DMS53 (cell line): ENCODE data around the gene SYCN.
"Not testable (repeated sequence)": the region's sequence is repeated elsewhere in the genome, so short reads cannot be mapped to it uniquely, and the experiment has no call there.

Experiments
- DNase-seq: peaks from one replicate; lab custom pipeline; 2025; lab: John Stamatoyannopoulos, UW

Gene SYCN, protein sequence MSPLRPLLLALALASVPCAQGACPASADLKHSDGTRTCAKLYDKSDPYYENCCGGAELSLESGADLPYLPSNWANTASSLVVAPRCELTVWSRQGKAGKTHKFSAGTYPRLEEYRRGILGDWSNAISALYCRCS

DNA sequence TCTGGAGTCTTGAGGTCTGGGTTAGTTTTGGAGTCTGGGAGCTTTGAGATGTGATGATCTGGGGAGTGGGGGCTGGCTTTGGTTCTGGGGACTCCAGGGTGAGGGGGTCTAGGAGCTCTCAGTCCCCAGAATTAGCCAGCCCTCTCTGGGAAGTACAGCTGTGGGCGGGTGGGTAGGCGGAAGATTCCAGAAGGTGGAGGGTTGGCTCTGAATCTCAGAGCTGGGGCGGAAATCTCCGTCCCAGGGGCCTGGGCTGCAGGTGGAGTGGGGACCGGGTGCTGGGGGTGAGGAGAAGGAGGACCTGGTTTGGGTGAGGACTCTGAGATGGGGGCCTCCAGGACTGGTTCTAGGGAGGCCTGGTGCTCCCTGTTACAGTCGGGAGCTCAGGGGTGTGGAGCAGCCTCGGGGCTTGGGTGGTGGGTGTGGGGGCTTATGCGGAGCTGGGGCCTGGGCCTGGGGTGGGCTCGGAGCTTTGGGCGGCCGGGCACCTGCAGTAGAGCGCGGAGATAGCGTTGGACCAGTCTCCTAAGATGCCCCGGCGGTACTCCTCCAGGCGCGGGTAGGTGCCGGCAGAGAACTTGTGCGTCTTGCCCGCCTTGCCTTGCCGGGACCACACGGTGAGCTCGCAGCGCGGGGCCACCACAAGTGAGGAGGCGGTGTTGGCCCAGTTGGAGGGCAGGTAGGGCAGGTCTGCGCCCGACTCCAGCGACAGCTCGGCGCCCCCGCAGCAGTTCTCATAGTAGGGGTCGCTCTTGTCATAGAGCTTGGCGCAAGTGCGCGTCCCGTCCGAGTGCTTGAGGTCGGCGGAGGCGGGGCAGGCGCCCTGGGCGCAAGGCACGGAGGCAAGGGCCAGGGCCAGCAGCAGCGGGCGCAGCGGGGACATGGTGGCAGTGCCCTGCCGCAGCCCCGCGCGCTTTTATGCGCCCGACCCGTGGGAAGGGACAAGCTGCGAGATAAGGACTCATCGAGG lies at the start of gene SYCN:
Gene SYCN (minus strand): TSS at position 892 of the 970 bp plus-strand sequence. CDS start 9 bp downstream, at position 883.
- DNase-seq, result no peak

DNA sequence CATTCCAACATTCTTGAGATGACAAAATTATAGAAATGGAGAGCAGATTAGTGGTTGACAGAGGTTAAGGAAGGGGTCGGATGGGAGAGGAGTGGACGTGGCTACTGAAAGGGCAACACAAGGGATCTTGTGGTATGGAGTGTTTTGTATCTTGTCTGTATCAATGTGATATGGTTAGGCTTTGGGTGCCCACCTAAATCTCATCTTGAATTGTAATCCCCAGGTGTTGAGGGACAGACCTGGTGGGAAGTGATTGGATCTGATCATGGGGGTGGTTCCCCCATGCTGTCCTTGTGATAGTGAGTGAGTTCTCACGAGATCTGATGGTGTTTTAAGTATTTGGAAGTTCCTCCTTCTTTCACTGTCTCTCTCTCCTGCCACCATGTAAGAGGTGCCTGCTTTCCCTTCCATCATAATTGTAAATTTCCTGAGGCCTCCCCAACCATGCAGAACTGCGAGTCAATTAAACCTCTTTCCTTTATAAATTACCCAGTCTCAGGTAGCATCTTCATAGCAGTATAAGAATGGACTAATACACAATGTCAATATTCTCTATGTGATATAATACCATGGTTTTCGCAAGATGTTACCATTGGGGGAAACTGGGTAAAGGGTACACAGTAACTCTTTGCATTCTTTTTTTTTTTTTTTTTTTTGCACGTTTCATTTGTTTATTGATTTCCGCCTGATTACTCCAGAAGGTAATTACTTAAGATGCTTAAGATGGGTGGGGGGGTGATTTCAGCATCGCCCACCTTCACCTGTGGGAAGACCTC lies 49.5 kb upstream of the SYCN start:
- DNase-seq, result no peak

DNA sequence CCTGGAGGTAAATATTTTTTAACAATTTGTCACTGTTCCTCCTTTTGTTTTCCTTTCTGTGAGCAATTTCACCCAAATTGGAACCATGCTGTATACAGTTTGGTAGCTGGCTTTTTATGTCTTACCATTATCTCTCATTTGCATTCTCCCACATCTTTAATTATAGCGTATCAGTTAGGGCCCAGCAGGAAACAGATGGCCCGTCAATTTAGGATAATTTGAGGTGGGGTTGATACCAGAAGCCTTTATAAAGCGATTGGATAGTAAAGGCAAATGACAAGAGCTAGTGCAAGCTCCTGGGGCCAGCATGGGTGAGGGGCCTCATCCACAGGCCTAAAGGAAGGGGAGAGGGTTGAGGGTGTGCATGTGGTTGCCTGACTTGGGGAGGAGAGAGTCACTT lies 48.4 kb upstream of the SYCN start:
- no peak for DNase-seq

DNA sequence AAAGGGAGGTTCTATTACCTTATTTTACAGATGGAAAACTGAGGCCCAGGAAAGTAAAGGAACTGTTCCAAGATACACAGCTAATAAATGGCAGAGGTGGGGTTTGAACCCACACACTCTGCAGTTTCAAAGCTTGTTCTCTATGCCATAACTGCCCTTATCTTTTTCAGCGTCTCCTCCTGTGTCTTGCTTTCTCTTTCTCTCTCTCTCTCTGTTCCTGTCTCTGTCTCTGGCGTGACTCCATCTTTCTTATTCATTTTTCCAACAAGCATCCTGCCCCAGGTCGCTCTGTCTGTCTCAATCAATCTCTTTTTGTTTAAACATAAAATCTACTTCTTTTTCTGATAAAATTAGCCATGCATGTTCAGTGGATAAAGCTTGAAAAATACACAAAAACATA lies 47.8 kb upstream of the SYCN start:
- no peak for DNase-seq

DNA sequence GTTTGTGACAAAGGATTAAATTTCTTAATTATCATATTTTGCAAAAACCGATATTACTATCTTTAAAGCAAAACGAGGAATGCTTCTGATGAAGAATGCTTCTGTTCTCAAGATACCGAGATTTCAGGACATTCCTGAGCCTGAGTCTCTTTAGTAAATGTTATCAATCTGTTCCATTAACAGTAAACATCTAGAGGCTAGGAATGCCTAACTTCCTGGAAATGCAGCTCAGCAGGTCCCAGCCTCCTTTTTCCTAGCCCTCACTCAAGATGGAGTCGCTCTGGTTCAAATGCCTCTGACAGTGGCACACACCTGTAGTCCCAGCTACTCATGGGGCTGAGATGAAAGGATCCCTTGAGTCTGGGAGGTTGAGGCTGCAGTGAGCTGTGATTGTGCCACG lies 47.0 kb upstream of the SYCN start:
- DNase-seq, result no peak

DNA sequence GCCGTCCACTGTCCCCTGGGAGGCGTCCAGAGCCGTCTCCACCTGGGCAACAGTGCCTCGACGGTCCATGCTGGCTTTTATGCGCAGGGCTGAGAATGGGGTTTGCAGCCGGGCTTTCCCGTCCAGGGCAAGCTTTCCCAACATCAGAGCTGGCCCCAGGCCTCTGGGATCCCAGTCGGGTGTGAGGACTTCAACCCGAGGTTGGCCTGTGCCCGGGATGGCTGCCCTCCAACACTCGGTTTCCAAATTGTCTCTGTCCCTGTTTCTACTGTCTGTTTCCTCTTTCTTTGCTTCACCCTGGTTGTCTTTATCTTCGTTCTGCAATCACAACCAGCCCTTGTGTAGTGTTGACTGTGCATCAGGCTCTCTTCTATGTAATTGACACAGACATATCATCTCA lies 44.7 kb upstream of the SYCN start, which contains the start of gene IFNL4:
Gene IFNL4 (minus strand): TSS at position 51 of the 400 bp plus-strand sequence.
- DNase-seq, result no peak

DNA sequence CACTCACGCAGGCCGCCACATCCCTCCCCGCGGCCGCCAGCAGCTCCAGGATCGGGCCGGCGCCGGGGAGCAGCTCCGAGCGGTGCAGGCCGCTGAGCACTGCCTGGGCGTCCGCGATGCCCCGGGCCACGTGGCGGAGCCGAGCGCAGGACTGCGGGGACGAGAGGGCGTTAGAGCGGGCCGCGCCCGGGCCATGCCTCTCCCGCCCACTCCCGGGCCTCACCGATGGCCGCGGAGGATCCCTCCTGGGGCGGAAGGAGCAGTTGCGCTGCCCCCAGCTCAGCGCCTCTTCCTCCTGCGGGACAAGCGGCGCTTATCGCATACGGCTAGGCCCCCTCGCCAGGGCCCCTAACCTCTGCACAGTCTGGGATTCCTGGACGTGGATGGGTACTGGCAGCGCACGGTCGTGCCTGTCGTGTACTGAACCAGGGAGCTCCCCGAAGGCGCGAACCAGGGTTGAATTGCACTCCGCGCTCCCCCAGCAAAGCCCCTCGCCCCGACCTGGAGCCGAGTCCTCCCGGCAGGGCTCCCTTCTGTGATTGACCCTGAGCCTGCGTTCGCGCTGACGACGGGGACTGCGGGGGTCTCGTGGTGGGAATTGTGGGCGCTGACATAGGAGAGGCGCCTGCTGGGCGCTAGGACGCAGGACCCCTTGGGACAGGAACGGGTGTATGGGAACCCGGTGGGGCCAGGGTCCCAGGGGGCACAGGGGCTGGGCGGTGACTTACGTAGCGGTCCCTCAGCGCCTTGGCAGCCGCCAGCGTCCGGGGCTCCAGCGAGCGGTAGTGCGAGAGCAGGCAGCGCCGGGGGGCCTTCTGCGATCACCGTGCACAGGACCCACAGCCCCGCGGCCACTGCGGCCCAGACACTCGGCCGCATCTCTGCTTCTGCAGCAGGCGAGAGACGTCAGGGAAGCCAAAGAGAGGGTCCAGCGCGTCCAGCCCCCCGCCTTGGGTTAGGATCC lies 43.9 kb upstream of the SYCN start:
- DNase-seq, result peak; percentile 50

DNA sequence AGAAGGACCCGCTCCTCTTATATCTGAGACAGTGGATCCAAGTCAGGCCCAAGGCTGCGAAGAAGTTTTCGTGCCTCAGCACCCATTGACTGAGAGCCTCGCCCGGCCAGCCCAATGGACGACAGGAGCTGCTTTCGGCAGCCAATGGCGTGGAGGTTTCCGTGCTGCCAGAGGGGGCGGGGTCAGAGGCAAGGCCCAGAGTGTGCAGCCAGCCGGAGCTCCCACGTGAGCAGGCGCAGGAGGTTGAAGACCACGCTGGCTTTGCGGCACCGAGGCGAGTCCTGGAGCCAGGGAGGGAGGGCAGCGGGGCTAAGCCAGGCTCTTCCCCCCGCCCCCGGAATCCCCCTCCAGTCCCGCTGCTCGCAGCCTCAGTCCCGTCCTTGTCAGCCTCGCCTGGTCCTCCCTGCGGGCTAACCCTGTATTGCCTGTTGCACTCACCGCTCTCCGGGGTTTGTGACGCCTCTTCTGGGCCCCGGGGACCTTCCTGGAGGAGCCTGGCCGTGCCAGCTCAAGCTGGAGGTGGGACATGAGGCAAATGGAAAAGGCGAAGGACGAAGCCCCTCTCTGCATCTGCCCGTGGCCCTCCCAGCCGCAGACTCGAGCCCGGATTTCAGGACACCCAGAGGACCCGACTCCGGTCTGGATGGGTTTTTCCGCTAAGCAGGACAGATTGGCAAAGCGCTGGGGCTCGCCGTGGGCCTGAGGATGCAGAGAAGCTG lies 43.0 kb upstream of the SYCN start:
- peak; percentile 64 for DNase-seq

DNA sequence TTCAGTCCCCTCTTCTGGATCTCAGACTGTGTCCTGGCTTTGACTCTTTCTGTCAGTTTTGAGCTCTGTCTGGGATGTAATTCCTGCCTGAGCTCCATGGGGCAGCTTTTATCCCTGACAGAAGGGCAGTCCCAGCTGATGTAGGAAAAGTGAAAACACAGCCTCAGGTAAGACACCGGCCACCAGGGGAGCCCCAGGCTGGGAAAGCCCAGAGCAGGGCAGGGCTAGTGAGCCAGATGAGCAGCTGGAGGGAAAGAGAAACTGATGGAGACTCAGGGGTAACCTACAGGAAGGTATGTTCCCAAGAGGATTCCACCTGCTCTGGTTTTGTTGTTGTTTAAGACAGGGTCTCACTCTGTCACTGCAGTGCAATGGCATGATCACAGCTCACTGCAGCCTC lies 41.1 kb upstream of the SYCN start:
- not testable (repeated sequence) for DNase-seq

DNA sequence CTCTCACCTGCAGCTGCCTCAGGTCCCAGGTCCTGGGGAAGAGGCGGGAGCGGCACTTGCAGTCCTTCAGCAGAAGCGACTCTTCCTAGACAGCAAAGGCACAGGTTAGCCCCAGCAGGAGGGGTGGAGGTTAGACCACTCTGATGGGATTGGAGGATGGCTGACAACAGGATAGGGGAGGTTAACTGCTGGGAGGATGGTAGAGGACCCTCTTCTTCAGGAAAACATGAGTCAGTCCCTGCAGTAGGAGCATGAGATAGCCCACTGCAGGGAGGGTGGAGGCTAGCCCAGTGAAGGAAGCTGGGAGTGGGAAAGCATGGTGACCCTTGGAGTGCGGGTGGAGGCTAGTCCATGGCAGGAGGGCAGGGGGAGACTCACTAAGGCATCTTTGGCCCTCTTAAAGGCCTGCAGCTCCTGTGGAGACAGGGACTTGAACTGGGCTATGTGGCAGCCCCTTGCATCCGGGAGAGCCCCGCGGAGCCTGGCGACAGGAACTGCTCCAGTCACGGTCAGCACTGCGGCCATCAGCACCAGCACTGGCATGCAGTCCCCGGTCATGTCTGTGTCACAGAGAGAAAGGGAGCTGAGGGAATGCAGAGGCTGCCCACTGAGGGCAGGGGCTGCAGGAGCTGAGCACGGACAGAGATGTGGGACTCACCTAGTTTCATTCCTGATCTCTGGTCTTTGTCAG lies 40.5 kb upstream of the SYCN start, which contains the start of gene IFNL3:
Gene IFNL3 (minus strand): TSS at position 597 of the 691 bp plus-strand sequence. CDS start 39 bp downstream, at position 558.
- DNase-seq, result not testable (repeated sequence)

DNA sequence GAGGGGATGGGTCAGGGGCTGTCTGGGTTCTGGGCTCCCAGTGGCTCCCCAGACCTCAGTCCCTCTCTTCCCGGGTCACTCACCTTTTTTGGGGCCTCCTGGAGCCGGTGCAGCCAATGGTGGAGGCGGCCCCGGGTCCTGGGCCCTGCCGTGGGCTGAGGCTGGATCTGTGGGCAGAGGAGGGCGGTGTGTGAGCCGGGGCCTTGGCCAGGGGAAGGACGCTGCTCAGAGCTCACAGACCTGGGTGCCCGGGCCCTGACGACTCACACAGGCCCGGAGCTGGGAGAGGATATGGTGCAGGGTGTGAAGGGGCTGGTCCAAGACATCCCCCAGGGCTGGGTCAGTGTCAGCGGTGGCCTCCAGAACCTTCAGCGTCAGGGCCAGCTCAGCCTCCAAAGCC lies 39.7 kb upstream of the SYCN start:
- DNase-seq, result not testable (repeated sequence)

DNA sequence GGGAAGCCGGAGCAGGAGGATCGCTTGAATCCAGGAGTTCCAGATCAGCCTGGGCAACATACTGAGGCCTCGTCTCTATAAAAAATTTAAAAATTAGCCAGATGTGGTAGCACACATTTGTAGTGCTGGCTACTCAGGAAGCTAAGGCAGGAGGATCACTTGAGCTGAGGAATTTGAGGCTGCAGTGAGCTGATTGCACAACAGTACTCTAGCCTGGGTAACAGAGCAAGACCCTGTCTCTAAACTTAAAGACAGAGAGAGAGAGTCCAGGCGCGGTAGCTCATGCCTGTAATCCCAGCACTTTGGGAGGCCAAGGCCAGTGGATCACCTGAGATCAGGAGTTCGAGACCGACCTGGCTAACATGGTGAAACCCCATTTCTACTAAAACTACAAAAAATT lies 36.4 kb upstream of the SYCN start:
- DNase-seq, result no peak

DNA sequence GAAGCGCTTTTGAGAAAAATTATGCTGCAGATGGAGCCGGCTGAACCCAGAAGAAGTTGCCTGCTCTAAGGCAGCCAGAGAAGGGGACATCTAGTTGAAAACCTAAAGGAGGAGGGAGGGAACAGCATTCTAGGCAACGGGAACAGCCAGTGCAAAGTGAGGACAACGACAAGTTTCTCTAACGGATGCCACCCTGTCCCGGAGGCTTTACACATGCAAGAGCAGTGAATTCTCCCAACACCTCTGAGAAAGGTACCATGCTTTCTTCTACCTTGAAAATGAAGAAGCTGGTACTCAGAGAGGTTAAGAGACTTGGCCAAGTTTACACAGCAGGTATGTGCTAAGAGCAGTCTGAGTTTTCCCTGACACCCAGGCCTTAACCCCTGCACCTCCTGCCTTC lies 34.9 kb upstream of the SYCN start:
- DNase-seq, result no peak

DNA sequence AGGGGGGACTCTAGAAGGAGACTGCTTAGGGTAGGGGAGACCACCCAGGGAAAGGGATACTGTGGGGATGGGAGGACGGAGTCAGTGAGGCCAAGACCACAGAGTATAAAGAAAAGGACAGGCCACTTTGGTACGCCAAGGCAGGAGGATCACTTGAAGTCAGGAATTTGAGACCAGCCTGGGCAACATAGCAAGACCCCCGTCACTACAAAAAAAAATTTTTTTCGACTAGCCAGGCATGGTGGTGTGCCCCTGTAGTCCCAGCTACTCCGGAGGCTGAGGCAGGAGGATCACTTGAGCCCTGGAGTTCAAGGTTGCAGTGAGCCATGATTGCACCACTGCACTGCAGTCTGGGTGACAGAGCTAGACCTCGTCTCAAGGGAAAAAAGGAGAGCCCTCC lies 34.1 kb upstream of the SYCN start:
- no peak for DNase-seq

DNA sequence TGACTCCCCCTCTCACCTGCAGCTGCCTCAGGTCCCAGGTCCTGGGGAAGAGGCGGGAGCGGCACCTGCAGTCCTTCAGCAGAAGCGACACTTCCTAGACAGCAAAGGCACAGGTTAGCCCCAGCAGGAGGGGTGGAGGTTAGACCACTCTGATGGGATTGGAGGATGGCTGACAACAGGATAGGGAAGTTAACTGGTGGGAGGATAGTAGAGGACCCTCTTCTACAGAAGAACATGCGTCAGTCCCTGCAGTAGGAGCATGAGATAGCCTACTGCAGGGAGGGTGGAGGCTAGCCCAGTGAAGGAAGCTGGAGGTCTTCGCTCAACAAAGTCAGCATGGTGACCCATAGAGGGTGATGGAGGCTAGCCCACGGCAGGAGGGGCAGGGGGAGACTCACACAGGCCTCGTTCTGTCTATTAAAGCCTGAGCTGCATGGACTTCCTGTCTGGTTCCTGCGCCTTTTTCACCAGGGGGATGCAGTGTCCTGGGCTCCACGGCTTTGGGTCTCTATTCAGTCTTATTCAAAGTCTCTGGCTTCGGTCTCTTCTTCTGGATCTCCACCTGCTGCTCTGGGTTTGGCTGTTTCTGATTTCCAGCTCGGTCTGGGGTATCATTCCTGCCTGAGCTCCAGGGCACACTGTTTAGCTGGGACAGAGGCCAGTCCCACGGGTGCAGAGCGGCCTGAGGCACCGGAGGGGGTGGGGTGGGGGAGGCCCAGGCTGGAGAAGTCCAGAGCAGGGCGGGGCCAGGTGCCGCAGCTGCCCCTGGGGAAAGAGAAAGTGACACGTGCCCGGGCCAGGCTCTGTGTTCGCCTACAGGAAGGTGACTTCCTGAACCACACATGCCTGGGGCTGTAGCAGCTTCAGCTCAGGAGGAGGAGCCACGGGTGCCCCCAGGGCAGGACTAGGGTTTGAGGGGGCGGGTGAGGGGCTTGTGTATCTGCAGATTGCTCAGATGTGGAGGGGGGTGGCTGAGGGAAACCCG lies 33.4 kb upstream of the SYCN start:
- peak; percentile 86 for DNase-seq

DNA sequence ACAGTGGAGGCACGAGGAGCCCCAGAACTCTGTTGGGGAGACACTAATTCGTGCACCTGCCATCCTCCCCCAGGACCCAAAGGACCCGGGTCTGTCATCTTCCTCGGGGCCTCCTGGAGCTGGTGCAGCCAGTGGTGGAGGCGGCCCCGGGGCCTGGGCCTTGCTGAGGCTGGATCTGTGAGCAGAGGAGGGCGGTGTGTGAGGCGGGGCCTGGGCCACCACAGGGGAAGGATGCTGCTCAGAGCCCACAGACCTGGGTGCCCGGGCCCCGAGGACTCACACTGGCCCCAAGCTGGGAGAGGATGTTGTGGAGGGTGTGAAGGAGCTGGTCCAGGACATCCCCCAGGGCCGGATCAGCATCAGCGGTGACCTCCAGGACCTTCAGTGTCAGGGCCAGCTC lies 32.5 kb upstream of the SYCN start:
- DNase-seq, result no peak

DNA sequence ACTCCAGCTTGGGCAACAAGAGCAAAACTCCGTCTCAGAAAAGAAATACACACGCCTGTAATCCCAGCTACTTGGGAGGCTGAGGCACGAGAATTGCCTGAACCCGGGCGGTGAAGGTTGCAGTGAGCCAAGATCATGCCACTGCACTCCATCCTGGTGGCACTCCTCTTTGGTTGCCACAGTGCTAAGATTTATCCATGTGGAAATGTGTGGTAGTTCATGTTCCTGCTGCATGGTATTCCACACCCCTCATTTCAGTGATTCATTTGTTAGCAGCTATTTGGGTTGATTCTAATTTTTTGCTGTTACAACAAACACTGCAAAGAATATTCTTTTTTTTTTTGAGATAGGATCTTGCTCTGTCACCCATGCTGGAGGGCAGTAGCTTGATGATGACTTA lies 28.6 kb upstream of the SYCN start:
- no peak for DNase-seq

DNA sequence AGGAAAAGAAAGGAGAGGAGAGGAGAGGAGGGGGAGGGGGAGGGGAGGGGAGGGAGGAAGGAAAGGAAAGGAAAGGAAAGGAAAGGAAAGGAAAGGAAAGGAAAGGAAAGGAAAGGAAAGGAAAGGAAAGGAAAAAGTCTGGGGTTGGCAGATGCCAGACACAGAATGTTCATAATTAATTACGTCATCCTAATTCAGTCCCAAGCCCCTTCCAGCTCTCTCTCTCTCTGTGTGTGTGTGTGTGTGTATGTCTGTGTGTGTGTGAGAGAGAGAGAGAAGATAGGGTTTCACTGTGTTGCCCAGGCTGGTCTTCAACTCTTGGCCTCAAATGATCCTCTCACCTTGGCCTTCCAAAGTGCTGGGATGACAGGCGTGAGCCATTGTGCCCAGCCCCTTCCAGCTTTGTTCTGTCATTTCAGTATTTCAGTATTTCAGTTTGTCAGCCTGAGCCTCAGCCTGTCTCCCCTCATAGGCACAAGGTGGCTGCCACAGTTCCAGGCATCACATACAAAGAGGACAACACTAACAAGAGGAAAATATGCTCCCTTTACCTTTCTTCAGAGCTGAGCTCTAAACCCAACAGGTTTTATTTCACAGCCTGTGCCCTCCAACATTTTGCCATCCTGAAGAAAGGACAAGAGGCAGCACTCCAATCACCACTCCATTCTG lies 26.2 kb upstream of the SYCN start:
- no peak for DNase-seq
